HEK293 (cell line): Measurements from ENCODE around the gene NTSR1.

Experiments
- GLI4 ChIP-seq: fragments of 450-650 bp; formaldehyde crosslinking; IDR thresholded peaks from 2 replicates; pipeline ENCODE4 v1.5.1; 2016; ENCODE audit warnings: missing biosample characterization, missing genetic modification characterization
- KLF16 ChIP-seq: fragments of 450-650 bp; formaldehyde crosslinking; IDR thresholded peaks from 2 replicates; pipeline ENCODE4 v1.5.1; 2017; ENCODE audit warnings: missing biosample characterization, missing genetic modification characterization
- OVOL3 ChIP-seq: fragments of 450-650 bp; formaldehyde crosslinking; IDR thresholded peaks from 2 replicates; pipeline ENCODE4 v1.5.1; 2016; ENCODE audit warnings: missing biosample characterization, missing genetic modification characterization
- WT1 ChIP-seq: fragments of 450-650 bp; formaldehyde crosslinking; IDR thresholded peaks from 2 replicates; pipeline ENCODE4 v1.5.1; 2016; ENCODE audit warnings: missing biosample characterization, missing genetic modification characterization
- YY1 ChIP-seq: fragments of 450-650 bp; formaldehyde crosslinking; IDR thresholded peaks from 2 replicates; pipeline ENCODE4 v1.5.1; 2018; ENCODE audit warnings: missing biosample characterization, missing genetic modification characterization
- ZBTB1 ChIP-seq: fragments of 450-650 bp; formaldehyde crosslinking; IDR thresholded peaks from 2 replicates; pipeline ENCODE4 v1.5.1; 2016; ENCODE audit warnings: missing biosample characterization, missing genetic modification characterization
- ZIC2 ChIP-seq: fragments of 450-650 bp; formaldehyde crosslinking; IDR thresholded peaks from 2 replicates; pipeline ENCODE4 v1.5.1; 2016; ENCODE audit warnings: missing biosample characterization, missing genetic modification characterization
- ZNF112 ChIP-seq: fragments of 450-650 bp; formaldehyde crosslinking; IDR thresholded peaks from 2 replicates; pipeline ENCODE4 v1.5.0; 2017; ENCODE audit warnings: missing biosample characterization, missing genetic modification characterization
- ZNF133 ChIP-seq: fragments of 450-650 bp; formaldehyde crosslinking; IDR thresholded peaks from 2 replicates; pipeline ENCODE4 v1.5.1; 2016; ENCODE audit warnings: missing biosample characterization, missing genetic modification characterization
- ZNF2 ChIP-seq: fragments of 450-650 bp; formaldehyde crosslinking; IDR thresholded peaks from 2 replicates; pipeline ENCODE4 v1.5.1; 2016; ENCODE audit warnings: missing biosample characterization, missing genetic modification characterization
- ZNF239 ChIP-seq: fragments of 450-650 bp; formaldehyde crosslinking; IDR thresholded peaks from 2 replicates; pipeline ENCODE4 v1.5.1; 2016; ENCODE audit warnings: missing biosample characterization, missing genetic modification characterization
- ZNF335 ChIP-seq: fragments of 450-650 bp; formaldehyde crosslinking; conservative IDR thresholded peaks from 2 replicates; pipeline ENCODE4 v1.5.1; 2016; ENCODE audit warnings: missing biosample characterization, missing genetic modification characterization
- ZNF391 ChIP-seq: fragments of 450-650 bp; formaldehyde crosslinking; IDR thresholded peaks from 2 replicates; pipeline ENCODE4 v1.5.1; 2016; ENCODE audit warnings: low read depth, missing biosample characterization, missing genetic modification characterization, borderline replicate concordance
- ZNF416 ChIP-seq: fragments of 450-650 bp; formaldehyde crosslinking; IDR thresholded peaks from 2 replicates; pipeline ENCODE4 v1.5.1; 2016; ENCODE audit warnings: missing biosample characterization, missing genetic modification characterization
- ZNF510 ChIP-seq: fragments of 450-650 bp; formaldehyde crosslinking; IDR thresholded peaks from 2 replicates; pipeline ENCODE4 v1.5.1; 2018; ENCODE audit warnings: mild to moderate bottlenecking, missing genetic modification characterization, missing biosample characterization; ENCODE audit not compliant: insufficient replicate concordance
- ZNF558 ChIP-seq: fragments of 450-650 bp; formaldehyde crosslinking; IDR thresholded peaks from 2 replicates; pipeline ENCODE4 v1.5.1; 2016; ENCODE audit warnings: missing biosample characterization, missing genetic modification characterization
- ZNF600 ChIP-seq: fragments of 450-650 bp; formaldehyde crosslinking; IDR thresholded peaks from 2 replicates; pipeline ENCODE4 v1.5.1; 2016; ENCODE audit warnings: missing biosample characterization, missing genetic modification characterization
- ZNF624 ChIP-seq: fragments of 450-650 bp; formaldehyde crosslinking; IDR thresholded peaks from 2 replicates; pipeline ENCODE4 v1.5.1; 2017; ENCODE audit warnings: missing biosample characterization, missing genetic modification characterization
- ZNF677 ChIP-seq: fragments of 450-650 bp; IDR thresholded peaks from 2 replicates; pipeline ENCODE4 v1.5.0; 2018; ENCODE audit warnings: missing biosample characterization, mild to moderate bottlenecking, missing genetic modification characterization, moderate library complexity
- ZNF747 ChIP-seq: fragments of 450-650 bp; formaldehyde crosslinking; IDR thresholded peaks from 2 replicates; pipeline ENCODE4 v1.5.1; 2016; ENCODE audit warnings: missing biosample characterization, missing genetic modification characterization
- ZSCAN23 ChIP-seq: fragments of 450-650 bp; formaldehyde crosslinking; IDR thresholded peaks from 2 replicates; pipeline ENCODE4 v1.5.1; 2016; ENCODE audit warnings: missing biosample characterization, missing genetic modification characterization
- ZXDB ChIP-seq: fragments of 450-650 bp; formaldehyde crosslinking; IDR thresholded peaks from 2 replicates; pipeline ENCODE4 v1.5.1; 2016; ENCODE audit warnings: missing biosample characterization, missing genetic modification characterization
- TF ChIP-seq, protein P1 (sequence below): fragments of 450-650 bp; formaldehyde crosslinking; IDR thresholded peaks from 2 replicates; pipeline ENCODE4 v1.5.1; 2016; ENCODE audit warnings: missing biosample characterization, missing genetic modification characterization
- TF ChIP-seq, protein P2 (sequence below): fragments of 450-650 bp; formaldehyde crosslinking; IDR thresholded peaks from 2 replicates; pipeline ENCODE4 v1.5.1; 2017; ENCODE audit warnings: missing biosample characterization, missing genetic modification characterization
- TF ChIP-seq, protein P3 (sequence below): fragments of 450-650 bp; formaldehyde crosslinking; IDR thresholded peaks from 2 replicates; pipeline ENCODE4; 2016; ENCODE audit warnings: missing biosample characterization, missing genetic modification characterization
- TF ChIP-seq, protein P4 (sequence below): fragments of 450-650 bp; formaldehyde crosslinking; IDR thresholded peaks from 2 replicates; pipeline ENCODE4 v1.5.1; 2016; ENCODE audit warnings: missing biosample characterization, missing genetic modification characterization
- TF ChIP-seq, protein P5 (sequence below): fragments of 450-650 bp; formaldehyde crosslinking; IDR thresholded peaks from 2 replicates; pipeline ENCODE4 v1.5.1; 2016; ENCODE audit warnings: missing biosample characterization, missing genetic modification characterization
- TF ChIP-seq, protein P6 (sequence below): fragments of 450-650 bp; formaldehyde crosslinking; IDR thresholded peaks from 2 replicates; pipeline ENCODE4 v1.5.1; 2016; ENCODE audit warnings: missing biosample characterization, missing genetic modification characterization
- TF ChIP-seq, protein P7 (sequence below): sonication (generic); formaldehyde crosslinking; IDR thresholded peaks from 2 replicates; pipeline ENCODE4 v1.8.1; 2022; ENCODE audit warnings: mild to moderate bottlenecking, moderate library complexity, missing genetic modification reagents

The NTSR1 gene

DNA sequence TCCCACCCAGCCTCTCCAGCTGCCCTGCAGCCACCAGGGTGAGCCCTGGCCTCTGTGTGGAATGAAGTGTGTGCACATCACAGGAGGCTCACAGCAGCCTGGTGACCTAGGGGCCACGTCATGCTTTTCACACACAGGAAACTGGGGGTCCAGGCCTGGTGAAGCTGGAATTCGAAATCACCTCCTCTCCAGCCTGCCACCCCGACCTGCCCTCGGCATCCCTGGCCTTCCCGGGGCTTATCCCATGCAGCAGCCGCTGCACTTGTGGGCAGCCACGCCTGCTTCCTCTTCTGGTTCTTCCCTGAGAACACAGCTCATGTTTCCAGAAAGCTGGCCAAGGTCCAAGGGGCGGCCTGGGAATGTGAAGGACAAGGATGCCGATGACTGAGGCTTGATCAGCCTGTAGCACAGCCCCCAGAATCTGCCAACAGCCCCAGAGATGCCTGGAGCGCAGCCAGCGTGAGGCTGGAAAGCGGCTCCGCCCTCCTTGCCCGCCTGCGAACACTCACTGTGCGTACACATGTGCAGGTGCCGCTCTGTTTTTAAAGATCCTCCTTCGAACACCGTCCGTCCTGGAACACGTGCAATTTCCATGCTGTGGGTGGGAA is 4.2 kb upstream of the NTSR1 start (continued):
- peak; percentile 87 for TF ChIP-seq KLF16
- no peak; the same call in 1 of the 2 replicates for TF ChIP-seq ZNF335
- TF ChIP-seq ZNF677 (tag by site-specific recombination), result no peak
- TF ChIP-seq ZNF600 (tag by site-specific recombination), result peak; percentile 81
- no peak for TF ChIP-seq ZNF239
- TF ChIP-seq ZNF510 (tag by site-specific recombination), result no peak
- TF ChIP-seq, protein P1, sequence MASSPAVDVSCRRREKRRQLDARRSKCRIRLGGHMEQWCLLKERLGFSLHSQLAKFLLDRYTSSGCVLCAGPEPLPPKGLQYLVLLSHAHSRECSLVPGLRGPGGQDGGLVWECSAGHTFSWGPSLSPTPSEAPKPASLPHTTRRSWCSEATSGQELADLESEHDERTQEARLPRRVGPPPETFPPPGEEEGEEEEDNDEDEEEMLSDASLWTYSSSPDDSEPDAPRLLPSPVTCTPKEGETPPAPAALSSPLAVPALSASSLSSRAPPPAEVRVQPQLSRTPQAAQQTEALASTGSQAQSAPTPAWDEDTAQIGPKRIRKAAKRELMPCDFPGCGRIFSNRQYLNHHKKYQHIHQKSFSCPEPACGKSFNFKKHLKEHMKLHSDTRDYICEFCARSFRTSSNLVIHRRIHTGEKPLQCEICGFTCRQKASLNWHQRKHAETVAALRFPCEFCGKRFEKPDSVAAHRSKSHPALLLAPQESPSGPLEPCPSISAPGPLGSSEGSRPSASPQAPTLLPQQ (tag by site-specific recombination), result peak; percentile 44; the same call in 1 of the 2 replicates
- TF ChIP-seq ZNF112 (tag by site-specific recombination), result no peak
- TF ChIP-seq, protein P2, sequence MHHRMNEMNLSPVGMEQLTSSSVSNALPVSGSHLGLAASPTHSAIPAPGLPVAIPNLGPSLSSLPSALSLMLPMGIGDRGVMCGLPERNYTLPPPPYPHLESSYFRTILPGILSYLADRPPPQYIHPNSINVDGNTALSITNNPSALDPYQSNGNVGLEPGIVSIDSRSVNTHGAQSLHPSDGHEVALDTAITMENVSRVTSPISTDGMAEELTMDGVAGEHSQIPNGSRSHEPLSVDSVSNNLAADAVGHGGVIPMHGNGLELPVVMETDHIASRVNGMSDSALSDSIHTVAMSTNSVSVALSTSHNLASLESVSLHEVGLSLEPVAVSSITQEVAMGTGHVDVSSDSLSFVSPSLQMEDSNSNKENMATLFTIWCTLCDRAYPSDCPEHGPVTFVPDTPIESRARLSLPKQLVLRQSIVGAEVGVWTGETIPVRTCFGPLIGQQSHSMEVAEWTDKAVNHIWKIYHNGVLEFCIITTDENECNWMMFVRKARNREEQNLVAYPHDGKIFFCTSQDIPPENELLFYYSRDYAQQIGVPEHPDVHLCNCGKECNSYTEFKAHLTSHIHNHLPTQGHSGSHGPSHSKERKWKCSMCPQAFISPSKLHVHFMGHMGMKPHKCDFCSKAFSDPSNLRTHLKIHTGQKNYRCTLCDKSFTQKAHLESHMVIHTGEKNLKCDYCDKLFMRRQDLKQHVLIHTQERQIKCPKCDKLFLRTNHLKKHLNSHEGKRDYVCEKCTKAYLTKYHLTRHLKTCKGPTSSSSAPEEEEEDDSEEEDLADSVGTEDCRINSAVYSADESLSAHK (tag by site-specific recombination), result no peak
- TF ChIP-seq ZIC2 (tag by site-specific recombination), result peak; percentile 11; the same call in 1 of the 2 replicates
- TF ChIP-seq, protein P3, sequence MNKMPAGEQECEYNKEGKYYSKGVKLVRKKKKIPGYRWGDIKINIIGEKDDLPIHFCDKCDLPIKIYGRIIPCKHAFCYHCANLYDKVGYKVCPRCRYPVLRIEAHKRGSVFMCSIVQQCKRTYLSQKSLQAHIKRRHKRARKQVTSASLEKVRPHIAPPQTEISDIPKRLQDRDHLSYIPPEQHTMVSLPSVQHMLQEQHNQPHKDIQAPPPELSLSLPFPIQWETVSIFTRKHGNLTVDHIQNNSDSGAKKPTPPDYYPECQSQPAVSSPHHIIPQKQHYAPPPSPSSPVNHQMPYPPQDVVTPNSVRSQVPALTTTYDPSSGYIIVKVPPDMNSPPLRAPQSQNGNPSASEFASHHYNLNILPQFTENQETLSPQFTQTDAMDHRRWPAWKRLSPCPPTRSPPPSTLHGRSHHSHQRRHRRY (tag by site-specific recombination), result no peak
- TF ChIP-seq, protein P4, sequence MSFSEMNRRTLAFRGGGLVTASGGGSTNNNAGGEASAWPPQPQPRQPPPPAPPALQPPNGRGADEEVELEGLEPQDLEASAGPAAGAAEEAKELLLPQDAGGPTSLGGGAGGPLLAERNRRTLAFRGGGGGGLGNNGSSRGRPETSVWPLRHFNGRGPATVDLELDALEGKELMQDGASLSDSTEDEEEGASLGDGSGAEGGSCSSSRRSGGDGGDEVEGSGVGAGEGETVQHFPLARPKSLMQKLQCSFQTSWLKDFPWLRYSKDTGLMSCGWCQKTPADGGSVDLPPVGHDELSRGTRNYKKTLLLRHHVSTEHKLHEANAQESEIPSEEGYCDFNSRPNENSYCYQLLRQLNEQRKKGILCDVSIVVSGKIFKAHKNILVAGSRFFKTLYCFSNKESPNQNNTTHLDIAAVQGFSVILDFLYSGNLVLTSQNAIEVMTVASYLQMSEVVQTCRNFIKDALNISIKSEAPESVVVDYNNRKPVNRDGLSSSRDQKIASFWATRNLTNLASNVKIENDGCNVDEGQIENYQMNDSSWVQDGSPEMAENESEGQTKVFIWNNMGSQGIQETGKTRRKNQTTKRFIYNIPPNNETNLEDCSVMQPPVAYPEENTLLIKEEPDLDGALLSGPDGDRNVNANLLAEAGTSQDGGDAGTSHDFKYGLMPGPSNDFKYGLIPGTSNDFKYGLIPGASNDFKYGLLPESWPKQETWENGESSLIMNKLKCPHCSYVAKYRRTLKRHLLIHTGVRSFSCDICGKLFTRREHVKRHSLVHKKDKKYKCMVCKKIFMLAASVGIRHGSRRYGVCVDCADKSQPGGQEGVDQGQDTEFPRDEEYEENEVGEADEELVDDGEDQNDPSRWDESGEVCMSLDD (tag by site-specific recombination), result no peak
- TF ChIP-seq WT1 (tag by site-specific recombination), result no peak
- TF ChIP-seq ZNF558 (tag by site-specific recombination), result no peak
- TF ChIP-seq YY1 (tag by site-specific recombination), result no peak
- no peak for TF ChIP-seq ZNF624 (tag by site-specific recombination)
- TF ChIP-seq ZBTB1 (tag by site-specific recombination), result no peak
- TF ChIP-seq GLI4 (tag by site-specific recombination), result no peak
- no peak for TF ChIP-seq ZNF2
- TF ChIP-seq, protein P5, sequence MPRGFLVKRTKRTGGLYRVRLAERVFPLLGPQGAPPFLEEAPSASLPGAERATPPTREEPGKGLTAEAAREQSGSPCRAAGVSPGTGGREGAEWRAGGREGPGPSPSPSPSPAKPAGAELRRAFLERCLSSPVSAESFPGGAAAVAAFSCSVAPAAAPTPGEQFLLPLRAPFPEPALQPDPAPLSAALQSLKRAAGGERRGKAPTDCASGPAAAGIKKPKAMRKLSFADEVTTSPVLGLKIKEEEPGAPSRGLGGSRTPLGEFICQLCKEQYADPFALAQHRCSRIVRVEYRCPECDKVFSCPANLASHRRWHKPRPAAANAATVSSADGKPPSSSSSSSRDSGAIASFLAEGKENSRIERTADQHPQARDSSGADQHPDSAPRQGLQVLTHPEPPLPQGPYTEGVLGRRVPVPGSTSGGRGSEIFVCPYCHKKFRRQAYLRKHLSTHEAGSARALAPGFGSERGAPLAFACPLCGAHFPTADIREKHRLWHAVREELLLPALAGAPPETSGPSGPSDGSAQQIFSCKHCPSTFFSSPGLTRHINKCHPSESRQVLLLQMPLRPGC (tag by site-specific recombination), result no peak; the same call in 1 of the 2 replicates
- TF ChIP-seq ZNF133 (tag by site-specific recombination), result no peak
- TF ChIP-seq, protein P6, sequence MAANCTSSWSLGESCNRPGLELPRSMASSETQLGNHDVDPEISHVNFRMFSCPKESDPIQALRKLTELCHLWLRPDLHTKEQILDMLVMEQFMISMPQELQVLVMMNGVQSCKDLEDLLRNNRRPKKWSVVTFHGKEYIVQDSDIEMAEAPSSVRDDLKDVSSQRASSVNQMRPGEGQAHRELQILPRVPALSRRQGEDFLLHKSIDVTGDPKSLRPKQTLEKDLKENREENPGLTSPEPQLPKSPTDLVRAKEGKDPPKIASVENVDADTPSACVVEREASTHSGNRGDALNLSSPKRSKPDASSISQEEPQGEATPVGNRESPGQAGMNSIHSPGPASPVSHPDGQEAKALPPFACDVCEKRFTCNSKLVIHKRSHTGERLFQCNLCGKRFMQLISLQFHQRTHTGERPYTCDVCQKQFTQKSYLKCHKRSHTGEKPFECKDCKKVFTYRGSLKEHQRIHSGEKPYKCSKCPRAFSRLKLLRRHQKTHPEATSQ (tag by site-specific recombination), result no peak
- no peak for TF ChIP-seq ZNF416
- no peak for TF ChIP-seq ZNF391 (tag by site-specific recombination)
- TF ChIP-seq, protein P7, sequence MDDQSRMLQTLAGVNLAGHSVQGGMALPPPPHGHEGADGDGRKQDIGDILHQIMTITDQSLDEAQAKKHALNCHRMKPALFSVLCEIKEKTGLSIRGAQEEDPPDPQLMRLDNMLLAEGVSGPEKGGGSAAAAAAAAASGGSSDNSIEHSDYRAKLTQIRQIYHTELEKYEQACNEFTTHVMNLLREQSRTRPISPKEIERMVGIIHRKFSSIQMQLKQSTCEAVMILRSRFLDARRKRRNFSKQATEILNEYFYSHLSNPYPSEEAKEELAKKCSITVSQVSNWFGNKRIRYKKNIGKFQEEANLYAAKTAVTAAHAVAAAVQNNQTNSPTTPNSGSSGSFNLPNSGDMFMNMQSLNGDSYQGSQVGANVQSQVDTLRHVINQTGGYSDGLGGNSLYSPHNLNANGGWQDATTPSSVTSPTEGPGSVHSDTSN (CRISPR knock-in tag), result no peak; the same call in 1 of the 2 replicates
- no peak; the same call in 1 of the 2 replicates for TF ChIP-seq ZXDB (tag by site-specific recombination)
- no peak for TF ChIP-seq OVOL3 (tag by site-specific recombination)
- TF ChIP-seq ZNF747, result no peak
- no peak for TF ChIP-seq ZSCAN23
